NCI-H69 (cell line): ENCODE results near the gene OR6A2.
A peak's percentile ranks its signal among the peaks of the same experiment; 100 is the strongest.
"Not testable (repeated sequence)": the region's sequence is repeated elsewhere in the genome, so short reads cannot be mapped to it uniquely, and the experiment has no call there.

Experiments used
- DNase-seq: peaks from one replicate; lab custom pipeline; 2025; lab: John Stamatoyannopoulos, UW

Gene OR6A2

DNA sequence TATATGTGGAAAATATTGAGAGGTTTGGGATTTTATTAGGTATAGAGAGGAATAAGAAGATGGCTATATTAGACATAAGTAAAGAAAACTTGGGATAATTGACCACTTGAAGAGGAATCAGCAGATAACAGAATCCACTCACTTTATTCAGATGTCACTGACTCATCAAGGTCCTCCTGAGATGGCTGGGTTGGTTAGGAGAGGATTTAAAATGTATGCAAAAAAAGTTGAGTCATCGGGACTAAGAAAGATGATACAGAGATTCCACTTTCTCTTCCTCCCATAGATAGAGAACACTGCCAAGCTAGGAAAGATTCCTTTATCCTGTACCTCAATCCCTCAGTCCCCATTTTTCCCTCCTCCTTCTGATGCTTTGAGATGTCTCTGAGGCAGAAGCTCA, at the start of gene OR6A2:
OR6A2 (minus strand) TSS at position 288 of the 400 bp plus-strand sequence. CDS start 3,981 bp downstream, outside the sequence.
- no peak for DNase-seq

DNA sequence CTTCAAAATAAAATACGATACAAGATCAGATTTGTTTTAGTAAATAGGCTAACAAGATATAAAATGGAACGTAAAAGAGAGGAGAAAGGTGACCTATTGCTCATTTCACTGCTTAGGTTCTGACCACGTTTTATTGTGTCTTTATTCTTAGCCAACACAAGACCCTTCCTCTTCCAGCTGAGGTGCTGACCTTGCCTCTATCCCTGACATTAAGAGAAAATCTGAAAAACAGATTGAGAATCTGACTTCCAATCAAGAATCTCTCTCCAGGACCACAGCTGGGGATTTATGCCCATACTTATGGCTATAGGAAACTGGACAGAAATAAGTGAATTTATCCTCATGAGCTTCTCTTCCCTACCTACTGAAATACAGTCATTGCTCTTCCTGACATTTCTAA, 45.9 kb upstream of the OR6A2 start, which contains the start of gene OR10A5:
OR10A5 (plus strand) TSS at position 301 of the 400 bp plus-strand sequence; CDS start at position 301, 0 bp downstream.
- no peak for DNase-seq

DNA sequence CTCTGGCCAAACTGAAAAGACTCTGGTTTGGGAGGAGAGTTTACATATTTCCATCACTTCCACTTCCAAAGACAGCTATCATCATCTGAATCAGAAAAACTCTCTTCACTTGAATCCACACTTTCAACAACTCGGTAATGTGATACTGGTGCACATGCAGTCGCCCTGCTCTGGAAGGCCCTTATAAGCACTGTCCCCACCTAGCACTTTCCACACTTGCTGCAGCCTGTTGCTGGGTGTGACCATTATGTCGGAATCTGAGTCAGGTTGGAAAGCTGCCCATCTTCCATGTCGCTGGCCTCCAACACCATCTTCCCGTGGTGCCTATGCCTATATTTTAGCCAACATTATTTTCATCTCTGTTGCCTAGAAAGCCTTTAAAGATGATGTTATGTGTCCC, 44.9 kb upstream of the OR6A2 start:
- DNase-seq: peak; percentile 3

DNA sequence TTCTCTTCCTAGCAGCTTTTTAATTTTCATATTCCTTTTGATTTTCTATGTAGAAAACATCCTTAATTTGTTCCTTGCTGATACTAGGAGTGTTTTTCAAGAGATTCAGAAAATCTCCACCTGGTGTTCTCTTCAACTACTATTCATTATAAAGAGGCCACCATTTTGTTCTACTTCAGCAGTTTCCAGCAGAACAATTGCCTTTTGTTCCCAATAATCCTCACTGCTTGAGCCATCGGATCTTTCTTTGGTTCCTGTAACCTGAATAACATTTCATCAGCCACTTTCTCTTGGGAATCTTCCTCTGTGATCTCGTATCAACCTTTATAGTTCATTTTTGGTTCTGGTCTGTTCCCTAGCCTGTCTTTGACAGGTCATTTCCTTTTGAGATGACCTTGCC, 44.2 kb upstream of the OR6A2 start:
- no peak for DNase-seq

DNA sequence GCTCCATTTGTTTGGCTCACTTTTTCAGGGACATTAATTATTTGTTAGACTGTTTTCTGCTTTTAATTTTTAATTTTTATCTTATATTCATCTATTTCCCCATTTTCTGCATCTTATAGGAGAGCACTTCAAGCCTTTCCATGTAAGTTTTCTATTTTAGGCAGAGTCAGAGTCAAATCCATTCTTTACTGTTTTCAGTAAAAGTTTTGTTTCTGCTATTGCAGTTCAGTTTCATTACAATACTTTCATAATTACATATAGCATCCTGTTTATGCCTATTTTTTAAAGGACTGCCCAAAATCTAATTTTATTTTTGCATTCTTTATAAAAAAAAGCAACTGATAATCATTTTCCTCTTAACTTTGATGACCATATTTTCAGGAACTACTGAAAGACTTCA, 42.2 kb upstream of the OR6A2 start:
- no peak for DNase-seq

DNA sequence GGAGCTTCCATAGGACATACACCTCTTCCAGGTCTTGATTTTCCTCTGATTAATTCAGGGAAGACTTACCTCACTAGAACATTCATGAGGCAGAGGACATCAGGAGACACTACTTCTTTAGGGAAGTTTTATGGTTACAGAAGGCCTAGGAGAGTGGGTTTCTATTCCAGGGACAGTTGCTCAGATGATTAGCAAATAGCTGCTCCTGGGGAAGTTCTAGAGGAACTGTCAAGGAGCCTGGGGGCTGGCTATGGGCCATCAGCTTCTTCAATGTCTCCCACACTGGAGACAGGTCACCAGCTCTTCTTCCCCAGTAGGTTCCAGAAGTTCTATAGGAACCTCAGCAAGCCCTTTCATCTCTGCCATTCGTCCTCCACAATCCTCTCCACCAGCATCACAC, 34.5 kb upstream of the OR6A2 start:
- DNase-seq: no peak

DNA sequence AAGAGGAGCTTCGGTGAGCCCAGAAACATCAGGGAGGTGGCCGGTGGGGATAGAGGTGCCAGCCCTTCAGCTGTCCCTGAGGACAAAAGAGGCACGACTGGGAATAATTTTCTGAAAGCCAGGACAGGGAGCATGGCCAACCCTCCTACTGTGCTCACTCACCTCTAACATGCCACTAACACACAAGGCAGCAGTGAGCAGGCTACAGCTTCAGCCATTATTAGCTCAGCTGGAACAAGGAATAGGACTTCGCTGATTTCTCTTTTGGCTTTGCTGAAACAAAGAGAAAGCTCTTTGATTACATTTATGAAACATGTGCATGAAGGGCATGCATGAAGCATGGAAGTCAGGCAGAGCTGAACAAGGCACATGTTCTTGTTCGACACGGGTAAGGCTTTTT, 33.9 kb upstream of the OR6A2 start:
- no peak for DNase-seq

DNA sequence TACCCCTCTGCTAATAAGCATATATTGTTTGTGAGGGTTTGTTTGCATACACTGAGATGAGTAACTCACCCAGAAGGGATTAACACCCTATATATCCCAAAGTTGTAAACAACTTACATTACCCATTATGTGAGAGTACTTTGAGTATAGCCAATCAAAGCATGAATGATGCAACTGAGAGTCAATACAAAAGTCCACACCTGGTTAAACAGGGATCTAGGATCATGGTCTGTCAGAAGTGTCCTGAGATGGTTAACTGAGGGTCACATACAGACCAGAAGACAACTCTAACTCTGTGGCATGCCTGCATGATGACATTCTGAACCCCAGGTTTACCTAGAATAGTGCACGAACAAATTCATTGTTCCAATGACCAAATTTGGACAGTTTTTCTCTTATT, 28.6 kb upstream of the OR6A2 start:
- DNase-seq: no peak

DNA sequence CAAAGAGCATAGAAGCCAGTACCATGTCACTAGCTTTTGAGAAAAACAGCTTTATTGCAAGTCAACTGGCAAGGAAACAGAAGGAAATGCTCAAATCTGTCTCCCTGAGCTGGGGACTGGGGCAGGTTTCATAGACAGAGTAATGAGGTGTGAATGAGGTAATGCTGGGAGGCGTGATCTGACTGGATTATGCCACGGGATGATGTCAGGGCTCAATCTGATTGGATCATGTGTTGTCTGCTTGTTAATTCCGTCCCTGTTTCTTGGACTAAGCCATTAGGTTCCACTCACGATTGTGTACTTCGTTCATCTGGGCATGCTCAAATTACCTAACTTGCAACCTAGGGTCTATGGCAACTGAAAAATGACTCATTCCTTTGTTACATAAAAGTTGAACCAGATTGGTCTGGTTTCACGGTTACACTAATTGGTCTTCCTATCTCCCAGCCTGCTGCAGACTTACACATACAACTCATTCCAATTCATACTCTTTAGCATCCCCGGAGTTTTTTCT, 25.8 kb upstream of the OR6A2 start:
- DNase-seq: peak; percentile 31

DNA sequence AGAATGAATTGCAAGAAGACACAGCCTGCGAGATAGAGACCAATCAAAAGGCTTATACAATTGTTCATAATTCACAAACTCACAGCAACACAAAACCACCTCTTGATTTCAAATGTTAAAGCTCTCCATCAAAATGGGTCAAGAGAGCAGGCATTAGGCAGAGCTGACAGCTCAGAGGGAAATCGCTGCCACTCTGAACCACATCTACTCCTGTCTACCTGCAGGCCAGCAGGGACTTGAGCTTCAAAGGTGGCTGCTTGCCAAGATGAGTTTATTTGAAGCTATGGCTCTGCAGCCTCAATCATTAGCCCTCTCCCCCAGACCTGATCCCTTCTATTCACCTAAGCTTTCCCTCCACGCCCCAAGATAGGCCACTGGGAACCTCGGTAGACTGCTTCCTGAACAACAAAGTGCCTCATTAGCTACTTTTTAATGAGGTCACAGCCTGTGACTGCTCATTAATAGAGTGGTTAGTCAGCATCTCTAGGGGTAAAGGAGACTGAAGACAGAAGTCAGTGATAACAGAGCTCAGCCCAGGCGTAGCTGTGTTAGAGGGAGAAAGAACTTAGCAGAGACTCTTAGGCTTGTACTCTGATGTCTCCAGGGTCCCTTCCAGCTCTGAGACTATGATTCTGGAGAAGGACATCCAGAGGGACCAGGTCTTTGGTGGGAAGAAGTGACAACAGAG, 24.8 kb upstream of the OR6A2 start:
- no peak for DNase-seq

DNA sequence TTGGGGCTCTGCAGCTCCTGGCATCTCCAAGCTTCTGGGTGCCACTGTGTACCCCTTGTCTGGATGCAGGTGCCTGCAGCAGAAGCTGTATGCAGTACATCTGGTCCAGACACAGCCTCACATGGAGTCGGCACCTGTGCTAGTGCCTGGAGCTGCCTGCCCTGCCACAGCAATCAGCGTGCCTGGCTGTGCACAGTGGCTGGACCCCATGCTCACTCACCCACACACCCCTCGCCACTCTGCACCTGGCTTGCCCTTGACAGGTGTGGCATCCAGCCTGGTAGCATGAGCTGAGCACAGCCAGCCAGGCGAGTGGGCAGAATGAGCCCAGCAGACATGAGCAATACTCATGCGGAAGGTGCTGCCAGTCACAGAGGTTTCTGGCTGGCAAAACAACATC, 19.5 kb upstream of the OR6A2 start:
- no peak for DNase-seq

DNA sequence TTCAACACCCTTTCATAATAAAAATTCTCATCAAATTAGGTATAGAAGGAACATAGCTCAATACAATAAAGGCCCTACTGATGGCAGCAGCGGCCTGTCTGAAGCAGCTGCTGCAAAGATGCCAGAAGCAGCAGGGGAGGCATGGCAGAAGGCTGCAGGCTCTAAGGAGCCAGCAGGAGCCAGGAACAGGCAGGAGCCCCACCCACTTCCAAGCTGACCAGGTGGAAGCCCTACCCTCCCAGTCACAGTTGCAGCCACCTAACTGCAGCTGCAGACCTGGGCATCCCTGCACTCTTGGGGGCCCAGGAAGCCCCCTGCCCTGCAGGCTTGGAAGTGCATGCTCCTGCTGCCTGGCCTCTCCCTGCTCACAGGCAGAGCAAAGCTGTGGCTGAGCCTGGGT, 18.2 kb upstream of the OR6A2 start:
- DNase-seq: peak; percentile 8

DNA sequence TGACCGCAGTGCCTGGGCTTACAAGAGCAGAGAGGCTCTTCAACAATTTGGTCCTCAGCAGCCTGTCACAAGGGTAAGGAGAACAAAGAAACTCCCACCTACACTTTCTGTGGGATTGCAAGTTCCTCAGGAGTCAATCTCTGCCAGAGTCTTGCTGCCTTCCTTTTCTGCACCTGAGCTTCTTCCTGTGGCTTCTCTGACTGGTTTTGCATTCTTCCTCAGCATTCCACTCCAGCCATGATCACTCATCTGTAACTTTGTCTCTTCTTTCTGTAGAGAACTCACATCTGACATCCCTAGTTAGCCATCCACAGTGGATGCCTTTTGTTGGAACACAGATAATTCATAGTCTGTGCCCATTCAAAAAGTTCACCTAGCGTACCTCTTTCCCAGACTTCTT, 14.2 kb upstream of the OR6A2 start:
- DNase-seq: no peak

DNA sequence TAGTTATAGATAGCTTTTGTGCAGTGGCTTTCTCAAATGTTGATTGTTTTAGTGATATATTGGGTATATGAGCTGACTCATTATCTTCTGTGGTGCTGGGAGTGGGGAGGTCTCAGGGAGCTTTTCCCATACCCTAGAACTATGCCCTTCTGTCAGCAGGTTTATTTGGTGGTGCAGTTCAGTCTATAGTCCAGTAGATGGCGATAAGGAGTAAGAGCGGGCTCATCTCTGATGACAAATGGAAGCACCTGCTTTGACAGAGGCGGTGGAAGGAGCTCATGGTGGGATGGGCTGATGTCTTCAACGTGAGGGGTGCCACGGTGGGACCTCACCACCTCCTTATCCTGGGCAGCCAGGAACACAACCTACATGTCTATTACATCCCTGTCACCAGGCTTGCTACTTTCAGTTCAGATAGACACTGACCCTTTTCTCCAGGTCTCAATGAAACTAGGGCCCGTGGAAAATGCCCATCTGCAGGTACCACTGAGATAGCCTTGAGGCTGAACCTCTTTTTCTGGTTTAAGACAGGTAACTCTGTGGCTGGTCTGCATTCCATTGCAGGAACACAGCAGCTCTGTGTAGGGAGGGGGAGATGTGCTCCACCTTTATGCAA, 13.0 kb upstream of the OR6A2 start:
- DNase-seq: peak; percentile 38

DNA sequence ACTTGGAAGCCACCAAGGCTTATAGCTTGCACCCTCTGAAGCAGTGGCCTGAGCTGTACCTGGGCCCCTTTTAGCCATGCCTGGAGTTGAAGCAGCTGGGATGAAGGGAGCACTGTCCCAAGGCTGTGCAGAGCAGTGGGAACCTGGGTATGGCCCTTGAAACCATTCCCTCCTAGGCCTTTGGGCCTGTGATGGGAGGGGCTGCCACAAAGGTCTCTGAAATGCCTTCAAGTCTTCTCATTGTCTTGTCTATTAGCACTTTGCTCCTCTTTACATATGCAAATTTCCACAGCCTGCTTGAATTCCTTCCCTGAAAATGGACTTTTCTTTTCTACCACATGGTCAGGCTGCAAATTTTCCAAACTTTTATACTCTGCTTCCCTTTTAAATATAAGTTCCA, 1.6 kb upstream of the OR6A2 start:
- DNase-seq: not testable (repeated sequence)

DNA sequence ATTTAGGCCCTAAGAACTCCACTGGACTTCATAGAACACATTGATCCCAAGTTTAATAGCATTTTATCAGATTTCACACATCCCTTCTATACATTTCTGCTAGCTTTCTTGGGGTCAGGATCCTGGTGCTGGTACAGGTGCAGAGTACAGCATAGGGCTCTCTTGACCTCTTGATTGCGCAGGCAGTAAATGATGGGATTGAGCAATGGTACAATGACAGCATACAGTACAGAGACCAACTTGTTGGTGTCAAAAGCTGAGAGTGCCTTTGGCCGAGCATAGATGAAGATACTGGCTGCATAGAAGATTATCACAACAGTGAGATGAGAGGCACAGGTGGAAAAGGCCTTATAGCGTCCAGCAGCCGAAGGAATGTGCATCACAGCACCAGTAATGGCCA, 4.8 kb downstream of the OR6A2 start:
- DNase-seq: no peak

DNA sequence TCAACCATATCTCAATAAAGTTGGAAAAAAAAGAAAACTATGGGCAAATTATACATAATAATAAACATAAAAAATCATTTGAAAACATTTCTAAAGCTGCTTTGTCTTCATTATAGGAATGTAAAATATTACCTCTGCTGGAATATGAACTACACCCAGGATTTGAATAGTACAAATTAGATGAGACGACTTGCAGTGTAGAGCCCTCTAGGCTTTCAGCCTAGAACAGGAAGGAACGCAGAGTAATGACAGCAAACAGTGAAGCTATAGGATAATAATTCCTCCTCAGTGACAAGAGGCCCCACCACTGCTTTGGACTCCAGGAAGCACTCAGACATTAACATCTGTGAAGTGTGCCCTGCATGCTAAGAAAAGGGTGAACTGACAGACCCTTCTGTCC, 8.9 kb downstream of the OR6A2 start:
- DNase-seq: no peak

DNA sequence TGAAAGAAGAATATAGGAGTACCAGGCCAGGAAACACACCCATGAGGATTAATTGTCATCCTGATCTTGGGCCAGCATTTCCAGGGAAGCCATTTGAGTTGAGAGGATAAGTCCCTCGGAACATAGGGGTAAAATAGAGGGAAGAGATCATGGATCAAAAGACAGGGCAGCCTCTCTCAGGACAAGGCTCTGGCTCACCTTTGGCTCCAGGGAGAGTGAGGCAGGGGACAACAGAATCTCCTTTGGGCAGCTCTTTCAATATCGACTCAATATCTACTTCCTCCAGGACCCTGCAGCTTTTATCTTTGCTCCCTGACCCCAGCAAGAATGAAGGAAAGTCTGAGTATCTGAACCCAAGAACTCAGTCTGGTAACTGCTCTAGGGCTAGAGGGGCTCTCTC, 16.8 kb downstream of the OR6A2 start, which contains the start of gene OR2AG1:
OR2AG1 (plus strand) TSS at position 301 of the 400 bp plus-strand sequence. CDS start 2,018 bp downstream, outside the sequence.
- no peak for DNase-seq

DNA sequence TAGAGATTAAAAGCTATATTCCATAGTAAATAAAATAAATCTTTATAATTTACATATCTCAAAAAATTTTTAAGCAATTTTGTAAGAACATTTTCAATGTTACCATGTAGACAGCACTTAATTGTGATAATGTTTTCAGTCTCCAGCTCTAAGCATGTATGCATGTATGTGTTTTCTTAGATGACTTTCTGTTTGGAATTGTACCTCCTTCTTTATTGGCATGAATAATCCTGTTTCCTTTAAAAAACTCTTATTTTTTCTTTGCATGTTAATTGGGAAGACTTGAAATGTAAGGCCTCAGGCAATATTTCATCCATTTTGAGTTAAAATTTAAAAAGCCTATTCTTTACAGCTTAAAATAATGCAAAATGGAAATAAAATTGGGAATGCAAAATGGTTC, 18.7 kb downstream of the OR6A2 start:
- DNase-seq: no peak

DNA sequence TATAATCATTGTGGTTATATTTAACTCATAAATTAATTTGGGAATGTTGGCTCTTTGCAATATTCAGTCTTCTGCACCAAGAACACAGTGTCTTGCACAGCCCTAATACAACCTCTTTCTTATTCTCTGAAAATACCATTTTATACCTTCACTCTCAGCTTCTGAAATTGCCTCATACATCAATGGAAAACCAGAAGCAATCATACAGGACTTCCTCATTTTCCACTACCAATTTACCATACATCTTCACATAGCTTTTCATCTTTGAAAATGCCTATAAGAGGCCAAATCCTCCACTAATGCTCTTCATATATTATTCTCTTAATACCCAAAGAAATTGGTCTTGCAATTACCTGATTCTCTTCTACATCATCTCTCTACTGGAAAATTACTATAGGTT, 21.0 kb downstream of the OR6A2 start:
- no peak for DNase-seq

DNA sequence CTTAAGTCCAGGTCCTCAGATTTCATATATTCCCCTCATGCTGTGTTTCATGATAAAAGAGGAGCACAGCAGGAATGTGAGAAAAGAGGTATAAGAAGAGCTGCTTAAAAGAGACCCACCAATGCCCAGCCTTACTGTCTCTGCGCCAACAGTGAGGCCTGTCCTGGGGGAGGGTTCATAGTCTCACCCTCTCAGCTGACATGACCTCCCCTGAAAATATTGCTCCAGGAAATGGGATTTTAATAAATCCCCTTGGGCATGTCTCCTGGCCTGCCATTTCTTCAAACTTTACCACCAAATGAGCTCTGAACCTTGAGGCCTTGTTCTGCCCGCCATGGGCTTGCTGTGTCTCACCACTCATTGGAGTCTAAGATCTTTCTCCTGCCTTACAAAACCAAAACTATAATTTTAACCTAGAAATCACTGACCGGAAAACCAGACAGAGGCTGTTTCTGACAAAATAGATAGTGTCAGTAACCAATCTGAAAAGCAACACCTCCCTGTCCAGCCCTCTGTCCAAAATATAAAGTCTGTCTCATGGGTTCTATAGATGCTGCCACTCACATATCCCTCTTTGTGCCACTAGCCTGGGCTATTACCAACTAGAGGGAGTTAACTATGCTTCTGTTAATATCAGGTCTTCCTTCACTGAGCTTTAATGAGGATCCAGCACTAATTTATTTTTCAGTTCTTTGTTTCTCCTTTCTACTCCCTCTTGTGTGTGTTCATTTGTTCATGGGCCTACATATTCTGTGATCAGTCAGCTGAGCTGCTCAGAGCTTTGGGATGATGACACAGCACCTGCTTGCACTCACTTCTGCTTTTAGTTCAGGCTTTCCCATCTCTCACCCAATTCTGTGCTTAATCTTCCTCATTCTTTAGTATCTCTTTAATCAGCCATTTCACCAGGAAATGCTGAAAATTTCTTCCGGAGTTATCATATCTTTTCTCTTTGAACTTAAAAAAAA, 27.3 kb downstream of the OR6A2 start, which contains the start of gene OR2AG2:
OR2AG2 (minus strand) TSS at position 51 of the 968 bp plus-strand sequence. CDS start 3,019 bp downstream, outside the sequence.
- DNase-seq: no peak

DNA sequence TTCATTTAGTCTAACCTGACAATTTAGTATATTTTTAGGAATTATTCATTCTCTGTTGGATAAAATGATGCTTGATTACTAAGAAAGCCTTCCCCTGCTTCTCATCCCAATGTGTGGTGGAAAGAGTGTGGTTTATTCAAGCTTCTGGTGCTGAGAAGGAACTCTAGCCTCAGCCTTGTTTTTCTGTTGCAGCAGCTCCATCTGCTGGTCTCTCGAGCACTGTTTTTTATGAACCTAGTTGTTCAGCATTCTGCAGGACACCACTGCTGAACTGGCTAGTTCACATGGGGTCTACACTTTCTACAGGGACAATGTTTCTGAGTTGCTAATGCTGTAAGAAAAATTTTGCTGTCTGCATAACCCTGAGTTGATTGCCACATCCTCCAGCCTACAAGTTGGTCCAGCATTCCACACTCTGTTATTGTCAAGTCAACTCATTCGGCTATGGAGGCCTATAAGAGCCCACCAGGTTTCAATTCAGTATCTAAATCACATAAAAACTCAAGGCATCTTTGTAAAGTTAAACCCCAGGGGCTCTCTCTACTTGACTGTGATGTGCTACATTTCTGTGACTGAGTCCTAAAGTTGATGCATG, 42.0 kb downstream of the OR6A2 start:
- peak; percentile 45 for DNase-seq
